ENCODE measurements around the gene ACTN4. TPM values are rescaled to one million over a fixed set of nuclear protein-coding genes. Genes with fewer than 3 reads are reported as not detected.

ACTN4 gene
- total and polyA plus RNA-seq, 10 of the 15 experiments (the other 5 are each of a cell fraction or from before 2014, with no cell fraction given) = 2.4 to 293 (median 72.5) TPM

DNA sequence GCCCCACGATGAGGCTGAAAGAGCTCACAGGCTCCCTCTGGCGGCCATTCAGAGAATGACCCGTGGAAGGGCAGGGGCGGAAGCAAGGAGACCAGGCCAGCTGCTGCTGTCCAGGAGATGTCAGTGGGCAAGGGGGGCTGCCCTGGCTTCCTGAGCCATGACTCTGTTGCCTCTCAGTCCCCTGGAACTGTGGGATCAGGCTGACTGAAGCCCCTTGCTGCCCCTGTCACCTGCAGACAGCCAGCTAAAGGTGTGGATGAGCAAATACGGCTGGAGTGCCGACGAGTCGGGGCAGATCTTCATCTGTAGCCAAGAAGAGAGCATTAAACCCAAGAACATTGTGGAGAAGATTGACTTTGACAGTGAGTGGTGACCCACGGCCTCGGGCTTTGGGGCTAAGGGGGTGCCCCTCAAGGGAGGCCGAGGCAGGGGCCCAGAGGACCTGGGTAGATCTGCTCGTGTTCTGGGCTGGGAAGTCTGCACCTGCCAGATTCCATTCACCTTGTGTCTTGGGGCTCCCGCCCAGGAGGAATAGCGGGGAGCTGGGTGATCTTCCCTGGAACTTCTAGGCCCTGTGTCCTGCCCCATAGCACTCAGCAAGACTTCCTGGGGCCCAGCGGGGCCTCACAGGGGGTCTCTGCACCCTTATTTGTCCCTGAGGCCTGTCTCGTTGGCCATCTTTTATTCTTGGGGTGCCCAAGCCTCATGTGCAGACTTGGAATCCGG is 12.5 kb upstream of the ACTN4 start (continued):
- TF ChIP-seq, protein P1, sequence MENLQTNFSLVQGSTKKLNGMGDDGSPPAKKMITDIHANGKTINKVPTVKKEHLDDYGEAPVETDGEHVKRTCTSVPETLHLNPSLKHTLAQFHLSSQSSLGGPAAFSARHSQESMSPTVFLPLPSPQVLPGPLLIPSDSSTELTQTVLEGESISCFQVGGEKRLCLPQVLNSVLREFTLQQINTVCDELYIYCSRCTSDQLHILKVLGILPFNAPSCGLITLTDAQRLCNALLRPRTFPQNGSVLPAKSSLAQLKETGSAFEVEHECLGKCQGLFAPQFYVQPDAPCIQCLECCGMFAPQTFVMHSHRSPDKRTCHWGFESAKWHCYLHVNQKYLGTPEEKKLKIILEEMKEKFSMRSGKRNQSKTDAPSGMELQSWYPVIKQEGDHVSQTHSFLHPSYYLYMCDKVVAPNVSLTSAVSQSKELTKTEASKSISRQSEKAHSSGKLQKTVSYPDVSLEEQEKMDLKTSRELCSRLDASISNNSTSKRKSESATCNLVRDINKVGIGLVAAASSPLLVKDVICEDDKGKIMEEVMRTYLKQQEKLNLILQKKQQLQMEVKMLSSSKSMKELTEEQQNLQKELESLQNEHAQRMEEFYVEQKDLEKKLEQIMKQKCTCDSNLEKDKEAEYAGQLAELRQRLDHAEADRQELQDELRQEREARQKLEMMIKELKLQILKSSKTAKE (IDR thresholded peaks at IDR 0.05; ENCODE audit: low read depth, poor library complexity, severe bottlenecking) = no peak
- TF ChIP-seq RCOR1 (conservative IDR thresholded peaks at IDR 0.05; ENCODE audit: low read depth, low read length) (no peak), CEBPB (IDR thresholded peaks at IDR 0.05; ENCODE audit: borderline replicate concordance in 1 of 2, low read depth in 2 of 2, low read length in 2 of 2) (no peak), SIN3A (IDR thresholded peaks at IDR 0.05; ENCODE audit: low read depth, low read length) (no peak), IKZF1 (conservative IDR thresholded peaks at IDR 0.05) (0 out of 2 replicates have a peak, but pooled peaks have one; percentile 17), BHLHE40 (IDR thresholded peaks at IDR 0.05; ENCODE audit: borderline replicate concordance in 1 of 2, low read depth in 2 of 2, low read length in 1 of 2) (no peak), MYC (IDR thresholded peaks at IDR 0.05; ENCODE audit: insufficient read depth, insufficient read length, insufficient replicate concordance, low read length, severe bottlenecking) (no peak), POLR2A (IDR thresholded peaks at IDR 0.05; ENCODE audit: low read depth, low read length) (0 out of 2 replicates have a peak, but pooled peaks have one; percentile 27), HDAC2 (IDR thresholded peaks at IDR 0.05) (no peak), POLR2AphosphoS5 (IDR thresholded peaks at IDR 0.05; ENCODE audit: low read length) (peak; percentile 40; the same call in 1 of the 2 replicates), SIX5 (IDR thresholded peaks at IDR 0.05; ENCODE audit: low read depth, low read length, severe bottlenecking) (no peak), ZBED1 (IDR thresholded peaks at IDR 0.05; ENCODE audit: borderline replicate concordance) (no peak), SREBF1 (IDR thresholded peaks at IDR 0.05; ENCODE audit: low read length) (no peak), ZNF207 (IDR thresholded peaks at IDR 0.05; ENCODE audit: borderline replicate concordance) (no peak), JUNB (IDR thresholded peaks at IDR 0.05) (no peak)
- TF ChIP-seq, protein P2, sequence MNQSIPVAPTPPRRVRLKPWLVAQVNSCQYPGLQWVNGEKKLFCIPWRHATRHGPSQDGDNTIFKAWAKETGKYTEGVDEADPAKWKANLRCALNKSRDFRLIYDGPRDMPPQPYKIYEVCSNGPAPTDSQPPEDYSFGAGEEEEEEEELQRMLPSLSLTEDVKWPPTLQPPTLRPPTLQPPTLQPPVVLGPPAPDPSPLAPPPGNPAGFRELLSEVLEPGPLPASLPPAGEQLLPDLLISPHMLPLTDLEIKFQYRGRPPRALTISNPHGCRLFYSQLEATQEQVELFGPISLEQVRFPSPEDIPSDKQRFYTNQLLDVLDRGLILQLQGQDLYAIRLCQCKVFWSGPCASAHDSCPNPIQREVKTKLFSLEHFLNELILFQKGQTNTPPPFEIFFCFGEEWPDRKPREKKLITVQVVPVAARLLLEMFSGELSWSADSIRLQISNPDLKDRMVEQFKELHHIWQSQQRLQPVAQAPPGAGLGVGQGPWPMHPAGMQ (IDR thresholded peaks at IDR 0.05; ENCODE audit: borderline replicate concordance) = no peak
- TF ChIP-seq, protein P3, sequence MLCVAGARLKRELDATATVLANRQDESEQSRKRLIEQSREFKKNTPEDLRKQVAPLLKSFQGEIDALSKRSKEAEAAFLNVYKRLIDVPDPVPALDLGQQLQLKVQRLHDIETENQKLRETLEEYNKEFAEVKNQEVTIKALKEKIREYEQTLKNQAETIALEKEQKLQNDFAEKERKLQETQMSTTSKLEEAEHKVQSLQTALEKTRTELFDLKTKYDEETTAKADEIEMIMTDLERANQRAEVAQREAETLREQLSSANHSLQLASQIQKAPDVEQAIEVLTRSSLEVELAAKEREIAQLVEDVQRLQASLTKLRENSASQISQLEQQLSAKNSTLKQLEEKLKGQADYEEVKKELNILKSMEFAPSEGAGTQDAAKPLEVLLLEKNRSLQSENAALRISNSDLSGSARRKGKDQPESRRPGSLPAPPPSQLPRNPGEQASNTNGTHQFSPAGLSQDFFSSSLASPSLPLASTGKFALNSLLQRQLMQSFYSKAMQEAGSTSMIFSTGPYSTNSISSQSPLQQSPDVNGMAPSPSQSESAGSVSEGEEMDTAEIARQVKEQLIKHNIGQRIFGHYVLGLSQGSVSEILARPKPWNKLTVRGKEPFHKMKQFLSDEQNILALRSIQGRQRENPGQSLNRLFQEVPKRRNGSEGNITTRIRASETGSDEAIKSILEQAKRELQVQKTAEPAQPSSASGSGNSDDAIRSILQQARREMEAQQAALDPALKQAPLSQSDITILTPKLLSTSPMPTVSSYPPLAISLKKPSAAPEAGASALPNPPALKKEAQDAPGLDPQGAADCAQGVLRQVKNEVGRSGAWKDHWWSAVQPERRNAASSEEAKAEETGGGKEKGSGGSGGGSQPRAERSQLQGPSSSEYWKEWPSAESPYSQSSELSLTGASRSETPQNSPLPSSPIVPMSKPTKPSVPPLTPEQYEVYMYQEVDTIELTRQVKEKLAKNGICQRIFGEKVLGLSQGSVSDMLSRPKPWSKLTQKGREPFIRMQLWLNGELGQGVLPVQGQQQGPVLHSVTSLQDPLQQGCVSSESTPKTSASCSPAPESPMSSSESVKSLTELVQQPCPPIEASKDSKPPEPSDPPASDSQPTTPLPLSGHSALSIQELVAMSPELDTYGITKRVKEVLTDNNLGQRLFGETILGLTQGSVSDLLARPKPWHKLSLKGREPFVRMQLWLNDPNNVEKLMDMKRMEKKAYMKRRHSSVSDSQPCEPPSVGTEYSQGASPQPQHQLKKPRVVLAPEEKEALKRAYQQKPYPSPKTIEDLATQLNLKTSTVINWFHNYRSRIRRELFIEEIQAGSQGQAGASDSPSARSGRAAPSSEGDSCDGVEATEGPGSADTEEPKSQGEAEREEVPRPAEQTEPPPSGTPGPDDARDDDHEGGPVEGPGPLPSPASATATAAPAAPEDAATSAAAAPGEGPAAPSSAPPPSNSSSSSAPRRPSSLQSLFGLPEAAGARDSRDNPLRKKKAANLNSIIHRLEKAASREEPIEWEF (IDR thresholded peaks at IDR 0.05; ENCODE audit: insufficient replicate concordance, low read depth, low read length) = no peak

All from GM12878 (cell line).